Measurements from ENCODE around the gene LTC4S.

The LTC4S gene

DNA sequence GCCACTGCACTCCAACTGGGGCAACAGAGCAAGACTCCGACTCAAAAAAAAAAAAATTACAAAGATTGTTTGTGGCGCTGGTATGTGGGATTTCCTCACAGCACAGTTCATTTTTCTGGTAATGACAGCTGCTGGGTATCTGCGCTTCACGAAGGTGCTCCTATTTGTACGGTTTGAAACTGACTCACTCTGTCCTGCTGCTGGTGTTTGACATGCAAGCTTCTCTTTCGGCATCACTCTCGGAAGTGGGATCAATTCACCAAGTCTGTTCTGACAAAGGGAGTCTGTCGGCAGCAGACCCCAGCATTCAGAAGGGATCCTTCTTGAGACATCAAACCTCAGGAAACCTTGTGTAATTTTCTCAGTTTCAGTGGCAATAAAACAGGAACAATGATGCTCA lies 34.8 kb upstream of the LTC4S start:
- Histone ChIP-seq H3K9me2 (ENCODE audit: low read depth, low read length) (no peaks in the 10 kb centered on the region), H3K9me3 (ENCODE audit: low read length) (no peaks in the 10 kb centered on the region), H3K4me1 (ENCODE audit: insufficient read depth, low read length, severe bottlenecking) (peaks cover 35% of the 10 kb centered on the region), H3K4me2 (ENCODE audit: low read length) (no peak overlapping the region), H3K27ac (ENCODE audit: low read depth, low read length, poor library complexity, severe bottlenecking) (no peak overlapping the region), H2AFZ (ENCODE audit: low read length) (no peak overlapping the region), H3K79me2 (ENCODE audit: insufficient read depth, low read length) (peaks cover 43% of the 10 kb centered on the region), H4K20me1 (ENCODE audit: insufficient read depth, low read length) (no peaks in the 10 kb centered on the region), H3F3A (ENCODE audit: insufficient read depth, low read length) (no peaks in the 10 kb centered on the region), H3K4me3 (ENCODE audit: low read depth, low read length, poor library complexity, severe bottlenecking) (no peak overlapping the region), H3K36me3 (ENCODE audit: insufficient read depth, low read length) (no peaks in the 10 kb centered on the region), H3K9ac (ENCODE audit: low read length) (no peak overlapping the region), H3K27me3 (ENCODE audit: insufficient read depth, low read length) (no peaks in the 10 kb centered on the region)
- no peak for TF ChIP-seq EZH2 (IDR thresholded peaks at IDR 0.05; ENCODE audit: borderline replicate concordance, low read length)

DNA sequence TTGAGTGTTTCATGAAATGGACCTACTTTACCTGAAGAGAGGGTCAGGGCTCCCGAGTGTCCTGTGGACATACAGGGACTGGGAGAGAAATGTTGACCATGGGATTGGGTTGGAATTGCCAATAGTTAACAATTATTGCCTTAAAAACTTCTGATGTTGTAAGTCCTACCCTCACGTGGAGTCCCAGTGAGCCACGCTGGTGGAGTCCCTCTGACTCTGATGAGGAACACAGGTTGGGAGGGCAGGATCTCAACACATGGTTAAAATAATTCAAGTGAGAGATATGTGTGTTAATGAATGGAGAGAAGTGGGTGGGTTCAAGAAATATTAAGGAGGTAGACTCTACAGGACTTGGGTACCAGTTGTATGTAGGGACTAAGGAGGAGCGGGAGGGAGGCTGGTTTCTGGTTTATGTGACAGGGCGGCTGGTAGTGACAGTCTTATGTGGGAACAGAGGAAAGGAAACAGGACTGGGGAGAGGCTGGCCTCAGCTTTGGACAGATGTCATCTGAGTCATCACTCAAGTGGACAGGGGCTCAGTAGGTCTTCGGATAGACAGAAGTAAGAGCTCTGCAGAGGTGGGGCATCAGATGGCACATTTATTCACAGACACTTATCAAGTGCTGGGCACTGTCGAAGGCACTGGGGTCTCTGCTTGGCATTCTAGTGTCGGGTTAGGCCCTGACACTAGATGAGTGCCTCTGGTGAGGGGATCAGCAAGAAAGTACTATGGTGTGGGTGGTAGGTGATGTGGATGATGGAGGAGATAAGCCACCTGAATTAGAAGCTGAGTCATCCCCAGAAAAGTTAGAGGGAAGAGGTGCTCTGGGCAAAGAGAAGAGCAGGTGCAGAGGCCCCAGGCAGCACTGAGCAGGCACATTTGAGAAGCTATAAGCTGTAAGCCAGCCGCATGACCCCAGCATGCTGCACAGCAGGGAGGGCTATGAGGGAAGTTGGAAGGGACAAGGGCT lies 33.9 kb upstream of the LTC4S start:
- Histone ChIP-seq H3K4me1 (ENCODE audit: insufficient read depth, low read length, severe bottlenecking) (peaks cover 26% of the 10 kb centered on the region), H3K9me3 (ENCODE audit: low read length) (no peaks in the 10 kb centered on the region), H2AFZ (ENCODE audit: low read length) (no peak overlapping the region), H3K27me3 (ENCODE audit: insufficient read depth, low read length) (no peaks in the 10 kb centered on the region), H3K27ac (ENCODE audit: low read depth, low read length, poor library complexity, severe bottlenecking) (no peak overlapping the region), H3K4me3 (ENCODE audit: low read depth, low read length, poor library complexity, severe bottlenecking) (no peak overlapping the region), H3K9me2 (ENCODE audit: low read depth, low read length) (no peaks in the 10 kb centered on the region), H3K79me2 (ENCODE audit: insufficient read depth, low read length) (peaks cover 42% of the 10 kb centered on the region), H3K4me2 (ENCODE audit: low read length) (no peak overlapping the region), H3K36me3 (ENCODE audit: insufficient read depth, low read length) (no peaks in the 10 kb centered on the region), H3K9ac (ENCODE audit: low read length) (no peak overlapping the region), H3F3A (ENCODE audit: insufficient read depth, low read length) (no peaks in the 10 kb centered on the region), H4K20me1 (ENCODE audit: insufficient read depth, low read length) (no peaks in the 10 kb centered on the region)
- TF ChIP-seq EZH2 (IDR thresholded peaks at IDR 0.05; ENCODE audit: borderline replicate concordance, low read length), result no peak
- TF ChIP-seq, protein P1, sequence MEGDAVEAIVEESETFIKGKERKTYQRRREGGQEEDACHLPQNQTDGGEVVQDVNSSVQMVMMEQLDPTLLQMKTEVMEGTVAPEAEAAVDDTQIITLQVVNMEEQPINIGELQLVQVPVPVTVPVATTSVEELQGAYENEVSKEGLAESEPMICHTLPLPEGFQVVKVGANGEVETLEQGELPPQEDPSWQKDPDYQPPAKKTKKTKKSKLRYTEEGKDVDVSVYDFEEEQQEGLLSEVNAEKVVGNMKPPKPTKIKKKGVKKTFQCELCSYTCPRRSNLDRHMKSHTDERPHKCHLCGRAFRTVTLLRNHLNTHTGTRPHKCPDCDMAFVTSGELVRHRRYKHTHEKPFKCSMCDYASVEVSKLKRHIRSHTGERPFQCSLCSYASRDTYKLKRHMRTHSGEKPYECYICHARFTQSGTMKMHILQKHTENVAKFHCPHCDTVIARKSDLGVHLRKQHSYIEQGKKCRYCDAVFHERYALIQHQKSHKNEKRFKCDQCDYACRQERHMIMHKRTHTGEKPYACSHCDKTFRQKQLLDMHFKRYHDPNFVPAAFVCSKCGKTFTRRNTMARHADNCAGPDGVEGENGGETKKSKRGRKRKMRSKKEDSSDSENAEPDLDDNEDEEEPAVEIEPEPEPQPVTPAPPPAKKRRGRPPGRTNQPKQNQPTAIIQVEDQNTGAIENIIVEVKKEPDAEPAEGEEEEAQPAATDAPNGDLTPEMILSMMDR (IDR thresholded peaks at IDR 0.05; ENCODE audit: low read length), result no peak

DNA sequence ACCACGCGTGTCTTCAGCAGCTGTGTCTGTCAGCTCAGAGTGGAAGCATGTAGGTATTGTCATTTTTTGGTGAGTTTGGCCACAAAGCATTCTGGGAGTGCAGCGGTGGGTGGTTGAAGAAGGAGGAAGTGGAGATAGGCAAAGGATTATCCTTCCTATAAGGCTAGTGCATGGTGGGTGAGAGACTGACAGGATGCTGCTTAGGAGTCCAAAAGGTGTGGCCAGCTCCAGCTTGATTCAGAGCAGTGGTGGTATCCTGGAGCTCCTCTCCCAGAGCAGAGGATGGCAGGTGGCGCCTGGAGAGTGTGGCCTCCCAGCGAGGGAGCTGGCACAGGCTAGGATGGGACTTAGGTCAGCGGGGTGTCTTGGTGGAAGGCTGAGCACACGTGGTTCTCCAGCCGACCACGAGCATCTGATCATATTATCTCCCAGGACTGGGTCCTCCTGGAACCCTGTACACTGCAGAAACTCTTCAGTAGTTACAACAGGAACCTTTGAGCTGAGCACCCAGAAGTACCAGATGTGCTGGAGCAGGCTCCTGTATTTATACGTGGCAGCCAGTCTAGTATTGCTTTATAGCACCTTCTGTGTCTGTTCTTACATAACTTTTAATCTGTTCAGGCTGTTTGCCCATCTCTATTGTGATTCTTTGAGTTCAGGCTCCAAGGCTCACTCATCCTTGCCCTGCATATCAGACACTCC lies 31.6 kb upstream of the LTC4S start:
- Histone ChIP-seq H3K9ac (ENCODE audit: low read length) (peak overlapping the region; percentile 41; the same call in 1 of the 2 replicates), H4K20me1 (ENCODE audit: insufficient read depth, low read length) (no peaks in the 10 kb centered on the region), H3K27ac (ENCODE audit: low read depth, low read length, poor library complexity, severe bottlenecking) (peak overlapping the region; percentile 75)

More for the DNA sequence above, 31.6 kb upstream of the LTC4S start:
- TF ChIP-seq EZH2 (IDR thresholded peaks at IDR 0.05; ENCODE audit: borderline replicate concordance, low read length), result no peak
- TF ChIP-seq, protein P1 (IDR thresholded peaks at IDR 0.05; ENCODE audit: low read length), result no peak
- H3K4me2 ChIP-seq (ENCODE audit: low read length), result peak overlapping the region; percentile 46
- H3K4me1 ChIP-seq (ENCODE audit: insufficient read depth, low read length, severe bottlenecking), result peaks cover 20% of the 10 kb centered on the region
- no peaks in the 10 kb centered on the region for H3K9me2 ChIP-seq (ENCODE audit: low read depth, low read length)
- no peaks in the 10 kb centered on the region for H3F3A ChIP-seq (ENCODE audit: insufficient read depth, low read length)
- H3K79me2 ChIP-seq (ENCODE audit: insufficient read depth, low read length), result peaks cover 27% of the 10 kb centered on the region
- H3K27me3 ChIP-seq (ENCODE audit: insufficient read depth, low read length), result no peaks in the 10 kb centered on the region
- no peak overlapping the region for H2AFZ ChIP-seq (ENCODE audit: low read length)
- H3K9me3 ChIP-seq (ENCODE audit: low read length), result no peaks in the 10 kb centered on the region
- H3K36me3 ChIP-seq (ENCODE audit: insufficient read depth, low read length), result peaks cover 23% of the 10 kb centered on the region
- H3K4me3 ChIP-seq (ENCODE audit: low read depth, low read length, poor library complexity, severe bottlenecking), result no peak overlapping the region

Data from OCI-LY1 (cell line).